Fibroblast of lung (primary cell): Measurements from ENCODE around the gene PREB.

Source experiments
- CTCF ChIP-seq, 2 donors: IDR thresholded peaks in 1 of 2; conservative IDR thresholded peaks in 1 of 2; 1 replicate in 1 of 2; 2 replicates in 1 of 2; pipeline ENCODE4 v1.5.1; 2011 to 2012; ENCODE audit warnings: low read length in 2 of 2, control low read depth in 1 of 2, inconsistent platforms in 1 of 2, low read depth in 1 of 2, mild to moderate bottlenecking in 1 of 2
- EZH2 ChIP-seq: IDR thresholded peaks from 2 replicates; pipeline ENCODE4 v1.5.1; 2012; ENCODE audit warnings: low read length, control low read depth, mild to moderate bottlenecking; ENCODE audit errors: missing control alignments

DNA sequence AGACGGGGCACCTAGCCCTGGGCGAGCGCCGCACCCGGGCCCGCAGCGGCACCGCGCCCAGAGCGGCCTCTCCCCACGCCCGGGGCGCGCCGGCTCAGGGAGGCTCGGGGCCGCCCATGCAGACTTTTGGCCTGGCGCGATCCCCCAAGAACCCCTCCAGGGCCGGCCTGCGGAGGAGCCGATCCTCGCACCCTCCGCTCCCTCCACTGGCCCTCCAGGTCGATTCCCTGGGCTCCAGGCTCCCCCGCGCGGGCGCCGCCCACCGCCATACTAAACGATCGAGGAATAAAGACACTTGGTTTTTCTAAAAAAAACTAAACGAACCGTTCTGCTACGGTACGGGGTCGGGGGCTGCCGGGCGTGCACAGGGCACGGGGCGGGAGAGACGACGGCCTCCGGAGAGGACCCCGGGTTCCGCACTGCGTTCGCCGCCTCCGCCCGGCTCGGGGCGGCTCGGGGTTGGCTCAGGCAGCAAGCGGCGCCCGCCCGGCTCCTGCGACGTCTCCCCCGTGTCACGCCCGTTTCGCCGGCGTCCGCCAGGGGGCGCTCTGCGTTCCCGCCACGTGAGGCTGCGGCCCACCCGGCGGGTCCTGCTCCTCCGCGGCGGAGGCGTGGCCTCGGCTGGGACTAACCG, 48.2 kb downstream of the PREB start:
- TF ChIP-seq EZH2 = no peak
- peak; percentile 45 to 67 for TF ChIP-seq CTCF (conservative IDR thresholded peaks at IDR 0.05 in 1 of 2, IDR thresholded peaks at IDR 0.05 in 1 of 2; ENCODE audit: low read depth in 1 of 2, low read length in 2 of 2)
